GM18873 (cell line): Measurements from ENCODE around the gene DNAH17.

ENCODE experiments used
- ATAC-seq: cut with Tn5 transposase; IDR thresholded peaks from one replicate; pipeline ENCODE4 v1.9.1; 2021; ENCODE audit warnings: mild to moderate bottlenecking, moderate library complexity, moderate number of reproducible peaks; ENCODE audit not compliant: unreplicated experiment, low FRiP score

Gene DNAH17

GRCh38 chr17:78421534-78422266, 155.5 kb downstream of the DNAH17 start:
- ATAC-seq, result no peak

GRCh38 chr17:78421084-78421533, 156.1 kb downstream of the DNAH17 start:
- ATAC-seq, result no peak

- ATAC-seq, result no peak
These were observed 157.0 kb downstream of the DNAH17 start for GRCh38 chr17:78419970-78420815.

- ATAC-seq, result no peak
These were observed 158.7 kb downstream of the DNAH17 start for GRCh38 chr17:78418326-78419026.

GRCh38 chr17:78417531-78417909, 159.7 kb downstream of the DNAH17 start:
- no peak for ATAC-seq

GRCh38 chr17:78416791-78417530, 160.2 kb downstream of the DNAH17 start:
- no peak for ATAC-seq

GRCh38 chr17:78415821-78416711, 161.1 kb downstream of the DNAH17 start:
- no peak for ATAC-seq

- ATAC-seq, result no peak
These were observed 162.7 kb downstream of the DNAH17 start for GRCh38 chr17:78414178-78415162.

- no peak for ATAC-seq
These were observed 164.8 kb downstream of the DNAH17 start for GRCh38 chr17:78412403-78412802.

GRCh38 chr17:78411241-78411857, 165.8 kb downstream of the DNAH17 start:
- no peak for ATAC-seq

GRCh38 chr17:78409191-78409928, 167.8 kb downstream of the DNAH17 start:
- no peak for ATAC-seq

- ATAC-seq, result no peak
These were observed 168.6 kb downstream of the DNAH17 start for GRCh38 chr17:78408476-78409050.

GRCh38 chr17:78407387-78408000, 169.7 kb downstream of the DNAH17 start:
- no peak for ATAC-seq

- no peak for ATAC-seq
These were observed 170.3 kb downstream of the DNAH17 start for GRCh38 chr17:78406920-78407319.

- ATAC-seq, result no peak
These were observed 170.8 kb downstream of the DNAH17 start for GRCh38 chr17:78406396-78406795.

- no peak for ATAC-seq
These were observed 173.4 kb downstream of the DNAH17 start for GRCh38 chr17:78403822-78404221.
